HG02571 (cell line): ENCODE data around the gene SEC22A.

Experiments
- ATAC-seq: cut with Tn5 transposase; IDR thresholded peaks from one replicate; pipeline ENCODE4 v1.9.1; 2021; ENCODE audit warnings: mild to moderate bottlenecking, moderate library complexity; ENCODE audit not compliant: unreplicated experiment

The SEC22A gene

GRCh38 chr3:123262226-123262625 lies 60.5 kb downstream of the SEC22A start:
- no peak for ATAC-seq

- ATAC-seq = no peak
Measured at GRCh38 chr3:123262868-123263267, 61.1 kb downstream of the SEC22A start.

- ATAC-seq = no peak
Measured at GRCh38 chr3:123263941-123264340, 62.2 kb downstream of the SEC22A start.

DNA sequence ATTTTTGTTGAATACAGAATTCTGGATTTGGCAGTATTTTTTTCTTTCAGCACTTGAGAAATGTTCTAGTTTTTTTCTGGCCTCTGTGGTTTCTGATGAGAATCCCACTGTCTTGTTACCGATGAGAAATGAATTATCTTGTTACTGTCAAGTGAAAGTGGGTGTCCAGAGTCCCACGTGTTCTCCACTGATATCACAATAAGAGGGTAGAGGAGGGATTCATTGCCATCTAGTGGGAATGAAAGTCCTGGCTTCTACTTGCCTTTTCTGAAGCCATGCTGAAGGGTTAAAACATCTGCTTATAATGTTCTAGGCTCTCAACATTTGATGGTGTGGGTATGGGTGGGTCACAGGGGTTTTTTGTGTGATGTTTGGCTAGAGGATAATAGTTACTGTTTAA lies 66.1 kb downstream of the SEC22A start:
- no peak for ATAC-seq

GRCh38 chr3:123270818-123271217 lies 69.1 kb downstream of the SEC22A start:
- ATAC-seq = no peak

GRCh38 chr3:123271466-123272159 lies 69.9 kb downstream of the SEC22A start:
- no peak for ATAC-seq

GRCh38 chr3:123272547-123272946 lies 70.8 kb downstream of the SEC22A start:
- no peak for ATAC-seq

DNA sequence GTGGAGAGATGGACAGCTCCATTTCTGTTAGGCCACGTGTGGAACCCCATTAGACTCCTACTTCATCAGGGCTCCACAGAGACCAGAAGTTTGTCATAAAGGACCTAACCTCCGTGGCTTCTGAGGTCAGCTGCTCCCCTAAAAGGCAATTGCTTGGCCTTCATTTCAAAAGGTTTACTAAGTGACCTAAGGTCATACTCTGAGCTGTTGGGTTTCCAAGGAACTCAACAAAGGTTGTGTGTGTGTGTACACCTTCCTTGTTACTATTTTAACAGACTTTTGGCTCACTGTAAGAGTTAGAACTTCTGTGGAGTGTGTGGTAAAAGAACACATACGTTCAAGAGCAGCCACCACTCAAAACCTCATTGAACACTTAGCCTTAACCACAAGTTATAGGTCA lies 73.9 kb downstream of the SEC22A start:
- no peak for ATAC-seq

DNA sequence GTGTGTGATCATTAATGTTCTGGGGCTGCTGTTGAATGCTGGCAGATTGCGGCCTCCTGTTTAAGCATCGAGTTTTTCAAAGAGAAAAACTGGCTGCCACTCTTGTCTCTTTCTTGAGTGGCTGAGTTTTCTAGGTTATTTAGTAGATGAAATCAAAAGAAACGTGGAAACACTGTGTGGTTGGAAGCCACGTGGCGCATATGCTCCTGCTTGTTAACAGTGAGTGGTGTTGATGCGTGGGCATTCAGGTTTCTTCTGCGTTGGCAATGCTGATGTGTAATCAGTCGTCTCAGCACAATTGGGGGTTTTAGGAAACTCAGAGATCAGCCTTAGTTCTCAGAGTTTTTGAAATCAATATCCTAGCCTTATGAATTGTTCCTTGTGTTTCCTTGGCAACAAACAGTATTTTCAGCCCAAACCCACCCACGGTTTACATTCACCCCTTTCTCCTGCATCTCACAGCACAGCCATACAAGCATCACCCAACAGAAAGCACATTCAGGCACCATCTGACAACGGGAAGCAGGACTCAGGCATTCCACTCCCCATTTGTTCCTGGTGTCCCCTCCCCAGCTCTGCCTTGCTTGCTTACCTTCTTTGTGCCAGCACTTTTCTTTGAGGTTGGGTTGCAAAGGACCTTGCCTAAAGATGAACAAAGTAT lies 74.7 kb downstream of the SEC22A start:
- no peak for ATAC-seq

GRCh38 chr3:123277106-123277505 lies 75.4 kb downstream of the SEC22A start:
- ATAC-seq = no peak

DNA sequence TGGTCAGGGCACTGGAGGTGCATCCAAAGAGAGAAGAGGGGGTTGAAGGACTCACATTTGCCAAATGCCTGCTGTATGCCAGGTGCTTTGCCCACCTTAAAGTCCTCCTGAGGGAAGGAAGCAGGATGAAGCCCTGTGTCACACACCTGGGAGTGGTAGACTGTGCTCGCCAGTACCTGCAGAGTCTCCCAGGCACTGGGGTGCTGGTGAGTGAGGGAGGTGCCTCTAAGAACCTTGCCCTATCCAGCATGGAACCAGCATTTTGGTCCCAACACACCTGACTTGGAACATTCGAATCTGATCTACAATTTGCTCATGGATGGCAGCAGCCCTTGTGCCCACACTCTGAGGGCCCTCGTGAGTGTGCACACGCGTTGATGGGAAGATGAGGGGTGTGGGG lies 76.7 kb downstream of the SEC22A start:
- ATAC-seq = no peak

- no peak for ATAC-seq
Measured at GRCh38 chr3:123279121-123279520, 77.4 kb downstream of the SEC22A start.

GRCh38 chr3:123281406-123281805 lies 79.7 kb downstream of the SEC22A start:
- no peak for ATAC-seq

GRCh38 chr3:123281929-123282328 lies 80.2 kb downstream of the SEC22A start:
- ATAC-seq = no peak

DNA sequence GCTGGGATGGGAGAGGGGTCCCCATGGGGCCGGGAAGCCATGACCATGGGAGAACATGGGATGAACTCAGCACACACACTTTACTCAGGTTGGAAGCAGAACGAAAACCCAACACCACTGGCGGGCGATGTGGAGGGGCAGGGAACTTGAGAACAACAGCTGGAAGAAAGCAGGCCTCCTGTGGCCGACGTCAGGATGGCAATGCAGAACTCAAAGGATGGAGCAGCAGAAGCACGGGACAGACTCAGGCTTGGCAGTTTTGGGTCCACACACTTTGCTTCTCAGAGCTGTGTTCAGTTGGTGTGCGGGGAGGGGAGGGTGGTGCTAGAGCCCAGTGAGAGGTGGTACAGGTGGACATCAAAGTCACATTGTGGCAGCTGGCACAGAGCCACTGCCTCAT lies 80.7 kb downstream of the SEC22A start:
- no peak for ATAC-seq

- no peak for ATAC-seq
Measured at GRCh38 chr3:123283074-123283473, 81.3 kb downstream of the SEC22A start.

DNA sequence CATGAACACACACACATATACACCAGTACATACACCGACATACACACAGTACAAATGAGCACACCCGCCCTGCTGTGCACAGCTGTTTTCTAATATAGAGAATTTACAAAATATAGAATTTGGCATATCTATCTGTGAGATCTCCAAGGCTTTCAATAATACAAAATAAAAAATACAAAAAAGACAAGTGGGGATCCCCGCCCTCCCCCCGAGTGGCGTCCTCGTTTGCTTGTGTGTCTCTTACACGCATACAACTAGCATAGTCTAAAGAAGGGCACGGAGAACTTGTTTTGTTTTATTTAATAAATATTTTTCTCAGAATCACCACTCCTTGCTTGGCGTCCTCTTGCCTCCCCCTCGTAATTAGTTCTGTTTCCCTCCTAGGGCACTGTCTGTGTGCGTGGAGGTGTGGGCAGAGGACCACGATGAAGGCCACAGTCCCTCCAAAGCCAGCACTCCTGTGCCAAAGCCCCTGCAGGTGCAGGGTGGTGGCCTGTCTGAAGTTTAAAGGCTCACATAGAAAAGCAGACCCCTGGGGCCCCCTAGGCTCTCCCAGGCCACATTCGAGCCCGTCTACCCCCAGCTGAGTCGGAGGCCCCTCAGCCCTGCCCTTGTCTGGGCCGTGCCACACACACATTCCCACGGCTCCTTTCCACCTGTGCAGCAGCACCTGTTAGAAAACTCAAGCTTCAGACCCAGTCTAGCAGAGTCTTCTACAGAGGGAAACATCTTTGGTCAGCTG lies 82.1 kb downstream of the SEC22A start:
- ATAC-seq = no peak

- no peak for ATAC-seq
Measured at GRCh38 chr3:123284399-123285010, 82.8 kb downstream of the SEC22A start.

GRCh38 chr3:123285066-123285465 lies 83.3 kb downstream of the SEC22A start:
- no peak for ATAC-seq

DNA sequence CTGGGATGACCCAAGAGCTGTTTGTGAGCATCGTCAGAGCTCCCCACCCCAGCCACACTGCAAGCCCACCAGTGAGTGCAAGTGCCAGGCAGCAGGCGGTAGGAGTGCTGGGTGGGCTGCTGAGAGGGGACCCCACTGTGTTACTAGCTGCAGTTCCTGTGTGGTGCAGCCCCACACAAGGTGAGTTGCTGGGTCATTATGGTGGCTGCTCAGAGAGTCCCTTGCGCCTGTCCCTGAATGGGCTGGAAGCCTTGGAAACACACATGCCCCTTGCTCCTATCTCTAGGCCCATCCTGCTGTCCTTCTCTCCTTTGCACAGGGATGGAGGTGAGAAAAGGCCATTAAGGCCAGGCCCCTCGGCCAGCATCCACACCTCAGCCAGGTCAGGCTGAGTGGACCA lies 83.7 kb downstream of the SEC22A start:
- no peak for ATAC-seq

DNA sequence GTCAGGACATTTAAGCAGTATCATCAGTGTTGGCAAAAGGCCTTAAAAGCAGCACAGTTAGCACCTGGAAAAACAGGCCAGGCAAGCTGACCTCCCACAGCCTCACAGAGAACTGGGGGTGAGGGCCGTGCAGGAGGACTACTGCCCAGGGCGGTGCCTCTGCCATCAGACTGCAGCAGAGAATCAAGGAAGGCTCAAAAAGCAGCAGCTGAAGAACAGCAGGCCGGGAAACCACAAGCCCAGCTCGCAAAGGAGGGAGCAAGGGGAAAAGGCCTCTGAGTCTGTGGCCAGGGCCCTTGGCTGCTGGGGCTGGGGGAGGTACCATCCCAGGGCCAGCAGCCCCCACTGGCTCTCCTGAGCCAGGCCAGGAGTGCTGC lies 84.2 kb downstream of the SEC22A start:
- ATAC-seq = no peak
